Umbilical cord (tissue), 2 donors: ENCODE results near the gene NTHL1. TPM values are rescaled to one million over a fixed set of nuclear protein-coding genes. Genes with fewer than 3 reads are reported as not detected.

Experiments
- DNase-seq: peaks from one replicate; pipeline ENCODE4 v3.0.0-alpha.2; 2015; ENCODE audit warnings: low spot score
- total RNA-seq: library from RNA; depleted of rRNA; stranded (reverse); fragments of >200 nt; gene quantifications from one replicate; pipeline ENCODE4 v1.2.3, GENCODE V29; 2014; ENCODE audit warnings: low replicate concordance; ENCODE audit not compliant: insufficient read depth

The NTHL1 gene
- total RNA-seq, 1 donor from 2014 or later: 10.4 TPM

- DNase-seq: no peak
Measured at GRCh38 chr16:1993731-1994131, 53.9 kb downstream of the NTHL1 start.

- no peak for DNase-seq
Measured at GRCh38 chr16:1992704-1993317, 54.8 kb downstream of the NTHL1 start.

GRCh38 chr16:1991948-1992703 lies 55.5 kb downstream of the NTHL1 start:
- DNase-seq: peak; percentile 84

GRCh38 chr16:1991588-1991947 lies 56.1 kb downstream of the NTHL1 start:
- DNase-seq: no peak

- no peak for DNase-seq
Measured at GRCh38 chr16:1991135-1991551, 56.5 kb downstream of the NTHL1 start.

- DNase-seq: no peak
Measured at GRCh38 chr16:1990351-1991134, 57.1 kb downstream of the NTHL1 start.

GRCh38 chr16:1990101-1990350 lies 57.6 kb downstream of the NTHL1 start:
- no peak for DNase-seq

Other genes with a start within 250 kb of the NTHL1 start
- gene HAGH, start 221.0 kb downstream of the NTHL1 start, total RNA-seq: 34.4 TPM
- gene FAHD1, start 220.6 kb downstream of the NTHL1 start, total RNA-seq: 36.1 TPM
- not detected for gene MEIOB, start 175.7 kb downstream of the NTHL1 start, total RNA-seq
- not detected for gene HS3ST6, start 129.4 kb downstream of the NTHL1 start, total RNA-seq
- 2.2 TPM for gene MSRB1, start 104.6 kb downstream of the NTHL1 start, total RNA-seq
- gene RPL3L, start 93.1 kb downstream of the NTHL1 start, total RNA-seq: not detected
- gene NDUFB10, start 88.3 kb downstream of the NTHL1 start, total RNA-seq: 111 TPM
- 1,669 TPM for gene RPS2, start 83.0 kb downstream of the NTHL1 start, total RNA-seq
- not detected for gene RNF151, start 81.0 kb downstream of the NTHL1 start, total RNA-seq
- gene TBL3, start 75.8 kb downstream of the NTHL1 start, total RNA-seq: 10.4 TPM
- gene NOXO1, start 66.4 kb downstream of the NTHL1 start, total RNA-seq: not detected
- gene GFER, start 63.6 kb downstream of the NTHL1 start, total RNA-seq: 12.0 TPM
- gene SYNGR3, start 57.9 kb downstream of the NTHL1 start, total RNA-seq: 2.4 TPM
- 4.8 TPM for gene ZNF598, start 38.0 kb downstream of the NTHL1 start, total RNA-seq
- not detected for gene NPW, start 28.0 kb downstream of the NTHL1 start, total RNA-seq
- gene NHERF2, start 20.9 kb downstream of the NTHL1 start, total RNA-seq: 30.3 TPM
- gene TSC2, start 151 bp upstream of the NTHL1 start, total RNA-seq: 50.1 TPM
- gene PKD1, start 88.1 kb upstream of the NTHL1 start, total RNA-seq: 99.9 TPM
- 0.48 TPM for gene RAB26, start 100.8 kb upstream of the NTHL1 start, total RNA-seq
- 22.9 TPM for gene TRAF7, start 107.9 kb upstream of the NTHL1 start, total RNA-seq
- not detected for gene CASKIN1, start 148.8 kb upstream of the NTHL1 start, total RNA-seq
- 25.8 TPM for gene MLST8, start 157.6 kb upstream of the NTHL1 start, total RNA-seq
- 3.6 TPM for gene BRICD5, start 163.0 kb upstream of the NTHL1 start, total RNA-seq
- gene PGP, start 167.0 kb upstream of the NTHL1 start, total RNA-seq: 7.9 TPM
- gene E4F1, start 175.8 kb upstream of the NTHL1 start, total RNA-seq: 14.7 TPM
- gene DNASE1L2, start 188.6 kb upstream of the NTHL1 start, total RNA-seq: not detected
- gene ECI1, start 203.8 kb upstream of the NTHL1 start, total RNA-seq: 24.6 TPM
- gene RNPS1, start 220.3 kb upstream of the NTHL1 start, total RNA-seq: 51.3 TPM